Panc1 (cell line): ENCODE data around the gene MEP1A. TPM values are rescaled to one million over a fixed set of nuclear protein-coding genes. Genes with fewer than 3 reads are reported as not detected.

Experiments used
- ATAC-seq: fragments of 200-7000 bp; cut with Tn5 transposase; 2 replicates; pipeline ENCODE4 v1.9.1; 2020; ENCODE audit warnings: mild to moderate bottlenecking, moderate library complexity
- BruUV-seq: library from RNA; stranded (reverse); fragments of 400-500 nt; replicated peaks from 2 replicates; lab custom pipeline; 2021; lab: Mats Ljungman, UMichigan
- CTCF ChIA-PET: fragments of 300-600 bp; sonication (Branson Sonifier 250); formaldehyde crosslinking; loops from one replicate; lab custom pipeline; 2022; ENCODE audit warnings: antibody characterized with exemption; lab: Charles Lee
- POLR2A ChIA-PET: fragments of 300-600 bp; sonication (Branson Sonifier 250); formaldehyde crosslinking; loops from one replicate; lab custom pipeline; 2022; ENCODE audit warnings: antibody characterized with exemption; lab: Charles Lee
- DNase-seq: peaks from one replicate; pipeline ENCODE4 v3.0.0-alpha.2; 2010; ENCODE audit warnings: low read depth, low spot score
- H3K27ac ChIP-seq: 2 replicates; pipeline ENCODE4 v1.5.1; 2011; ENCODE audit warnings: mild to moderate bottlenecking, low read length, inconsistent platforms
- H3K27me3 ChIP-seq: fragments of 200-500 bp; sonication (Bioruptor generic); 2 replicates; pipeline ENCODE4 v1.6.0; 2014; ENCODE audit warnings: low read length, inconsistent platforms; ENCODE audit not compliant: control insufficient read depth, insufficient read depth
- H3K36me3 ChIP-seq: fragments of 200-500 bp; sonication (Bioruptor generic); 2 replicates; pipeline ENCODE4 v1.5.1; 2014; ENCODE audit warnings: inconsistent platforms, mild to moderate bottlenecking, low read length, moderate library complexity; ENCODE audit not compliant: control insufficient read depth, insufficient read depth
- H3K4me1 ChIP-seq: 2 replicates; pipeline ENCODE4 v1.5.1; 2011; ENCODE audit warnings: inconsistent platforms, mild to moderate bottlenecking, low read length, moderate library complexity; ENCODE audit not compliant: control insufficient read depth, insufficient read depth
- H3K4me3 ChIP-seq, 2 experiments: 2 replicates each; pipeline ENCODE4 v1.5.1; 2011 to 2012; ENCODE audit warnings: low read depth in 2 of 2, low read length in 2 of 2, mild to moderate bottlenecking in 2 of 2, inconsistent platforms in 1 of 2, moderate library complexity in 1 of 2
- H3K9me3 ChIP-seq: fragments of 200-500 bp; sonication (Bioruptor generic); 2 replicates; pipeline ENCODE4 v1.5.1; 2014; ENCODE audit warnings: low read depth, mild to moderate bottlenecking, inconsistent platforms, low read length, moderate library complexity; ENCODE audit not compliant: control insufficient read depth, insufficient read depth
- CTCF ChIP-seq: fragments of 450-650 bp; IDR thresholded peaks from 2 replicates; pipeline ENCODE4 v1.5.1; 2017; ENCODE audit warnings: mild to moderate bottlenecking
- POLR2AphosphoS5 ChIP-seq: IDR thresholded peaks from 2 replicates; pipeline ENCODE4 v1.6.1; 2012; ENCODE audit warnings: mild to moderate bottlenecking, low read depth, low read length, moderate library complexity
- SIN3A ChIP-seq: IDR thresholded peaks from 2 replicates; pipeline ENCODE4 v1.6.1; 2012; ENCODE audit warnings: low read depth, mild to moderate bottlenecking, low read length, moderate library complexity, borderline replicate concordance; ENCODE audit not compliant: insufficient read depth
- TCF7L2 ChIP-seq: IDR thresholded peaks from 2 replicates; pipeline ENCODE4 v1.6.1; 2011; ENCODE audit warnings: mild to moderate bottlenecking, low read depth, low read length, inconsistent platforms
- in situ Hi-C: cut with HindIII; loops from 2 replicates; pipeline ENCODE4 v1.10.0; 2016; ENCODE audit warnings: low sequenced_read_pairs, low pct_unique_long_range_greater_than_20kb
- intact Hi-C: fragments of 100-400 bp; cut with micrococcal nuclease; formaldehyde crosslinking; loops from one replicate; pipeline ENCODE4 v1.10.0; 2022; ENCODE audit not compliant: unreplicated experiment
- total RNA-seq: library from RNA; stranded (reverse); gene quantifications from one replicate; pipeline ENCODE4 v1.2.1, GENCODE V29; 2021; ENCODE audit not compliant: unreplicated experiment
- TF ChIP-seq, protein P1 (sequence below), 2 experiments: IDR thresholded peaks; 2 replicates each; pipeline ENCODE4 v1.6.1; 2011 to 2012; ENCODE audit warnings: low read depth in 2 of 2, control low read depth in 1 of 2, low read length in 1 of 2, mild to moderate bottlenecking in 1 of 2, moderate library complexity in 1 of 2; ENCODE audit not compliant: insufficient read depth in 1 of 2

The MEP1A gene
- total RNA-seq, 1 experiment from 2014 or later = not detected

DNA sequence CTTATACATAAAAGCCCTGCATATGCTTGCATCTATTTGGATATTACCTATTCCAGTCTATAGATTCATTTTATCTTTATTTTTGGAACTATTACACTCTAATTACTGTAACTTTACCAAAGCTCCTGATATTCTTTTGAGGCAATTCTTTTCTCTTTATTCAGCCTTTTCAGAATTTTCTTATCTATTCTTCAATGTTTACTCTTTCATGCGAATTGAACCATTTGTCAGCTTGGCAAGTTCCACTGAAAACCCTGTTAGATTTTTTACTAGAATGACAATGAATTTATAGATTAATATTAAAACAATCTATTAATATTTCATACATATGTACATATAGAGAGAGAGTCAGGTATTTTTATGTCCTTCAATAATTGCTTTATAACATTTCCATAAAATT, 554 bp upstream of the MEP1A start:
- intact Hi-C loops (no loop called here), in situ Hi-C loops (no loop called here)
- no peak overlapping the region for H3K27ac ChIP-seq
- H3K9me3 ChIP-seq = no peaks in the 10 kb centered on the region
- no peaks in the 10 kb centered on the region for H3K27me3 ChIP-seq
- ChIA-PET CTCF (no interaction called here), POLR2A (no interaction called here)
- ATAC-seq (no peak), DNase-seq (no peak)
- BruUV-seq = no TSS peak
- H3K4me1 ChIP-seq = no peaks in the 10 kb centered on the region
- no peak overlapping the region for H3K4me3 ChIP-seq
- H3K36me3 ChIP-seq = no peaks in the 10 kb centered on the region
- TF ChIP-seq TCF7L2 = no peak

- in situ Hi-C loops (no loop called here), intact Hi-C loops (no loop called here)
- Histone ChIP-seq H3K36me3 (no peaks in the 10 kb centered on the region), H3K27ac (no peak overlapping the region), H3K4me3 (no peak overlapping the region), H3K27me3 (no peaks in the 10 kb centered on the region), H3K4me1 (no peaks in the 10 kb centered on the region), H3K9me3 (no peaks in the 10 kb centered on the region)
- DNase-seq (no peak), ATAC-seq (no peak)
- TF ChIP-seq CTCF = no peak
- TF ChIP-seq, protein P1, sequence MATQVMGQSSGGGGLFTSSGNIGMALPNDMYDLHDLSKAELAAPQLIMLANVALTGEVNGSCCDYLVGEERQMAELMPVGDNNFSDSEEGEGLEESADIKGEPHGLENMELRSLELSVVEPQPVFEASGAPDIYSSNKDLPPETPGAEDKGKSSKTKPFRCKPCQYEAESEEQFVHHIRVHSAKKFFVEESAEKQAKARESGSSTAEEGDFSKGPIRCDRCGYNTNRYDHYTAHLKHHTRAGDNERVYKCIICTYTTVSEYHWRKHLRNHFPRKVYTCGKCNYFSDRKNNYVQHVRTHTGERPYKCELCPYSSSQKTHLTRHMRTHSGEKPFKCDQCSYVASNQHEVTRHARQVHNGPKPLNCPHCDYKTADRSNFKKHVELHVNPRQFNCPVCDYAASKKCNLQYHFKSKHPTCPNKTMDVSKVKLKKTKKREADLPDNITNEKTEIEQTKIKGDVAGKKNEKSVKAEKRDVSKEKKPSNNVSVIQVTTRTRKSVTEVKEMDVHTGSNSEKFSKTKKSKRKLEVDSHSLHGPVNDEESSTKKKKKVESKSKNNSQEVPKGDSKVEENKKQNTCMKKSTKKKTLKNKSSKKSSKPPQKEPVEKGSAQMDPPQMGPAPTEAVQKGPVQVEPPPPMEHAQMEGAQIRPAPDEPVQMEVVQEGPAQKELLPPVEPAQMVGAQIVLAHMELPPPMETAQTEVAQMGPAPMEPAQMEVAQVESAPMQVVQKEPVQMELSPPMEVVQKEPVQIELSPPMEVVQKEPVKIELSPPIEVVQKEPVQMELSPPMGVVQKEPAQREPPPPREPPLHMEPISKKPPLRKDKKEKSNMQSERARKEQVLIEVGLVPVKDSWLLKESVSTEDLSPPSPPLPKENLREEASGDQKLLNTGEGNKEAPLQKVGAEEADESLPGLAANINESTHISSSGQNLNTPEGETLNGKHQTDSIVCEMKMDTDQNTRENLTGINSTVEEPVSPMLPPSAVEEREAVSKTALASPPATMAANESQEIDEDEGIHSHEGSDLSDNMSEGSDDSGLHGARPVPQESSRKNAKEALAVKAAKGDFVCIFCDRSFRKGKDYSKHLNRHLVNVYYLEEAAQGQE (IDR thresholded peaks at IDR 0.05; ENCODE audit: insufficient read depth in 1 of 2, low read depth in 2 of 2, low read length in 1 of 2) = no peak
- no peak for TF ChIP-seq SIN3A
- TF ChIP-seq POLR2AphosphoS5 = no peak
- no peak for TF ChIP-seq TCF7L2
- ChIA-PET POLR2A (no interaction called here), CTCF (no interaction called here)
- BruUV-seq = no TSS peak
Measured at GRCh38 chr6:46794068-46794467, 879 bp downstream of the MEP1A start.

DNA sequence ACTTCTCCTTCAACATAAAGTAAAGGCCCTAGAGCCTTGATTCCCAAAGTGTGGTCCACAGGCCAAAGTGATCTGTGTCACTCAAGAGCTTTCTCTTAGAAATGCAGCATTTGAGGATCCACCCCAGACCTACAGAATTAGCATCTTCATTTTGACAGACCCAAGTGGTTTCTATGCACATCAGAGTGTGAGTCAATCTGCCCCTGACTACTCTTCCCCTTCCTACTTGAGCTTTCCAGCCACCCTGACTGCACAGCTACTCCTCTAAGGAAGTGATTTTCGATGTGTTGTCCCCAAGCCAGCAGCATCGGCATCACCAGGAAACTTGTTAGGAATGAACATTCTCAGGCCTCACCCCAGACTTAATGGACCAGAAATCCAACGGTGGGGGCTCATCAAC, 2.6 kb downstream of the MEP1A start:
- Histone ChIP-seq H3K4me3 (no peak overlapping the region), H3K4me1 (no peaks in the 10 kb centered on the region), H3K27me3 (no peaks in the 10 kb centered on the region), H3K27ac (no peak overlapping the region), H3K9me3 (no peaks in the 10 kb centered on the region), H3K36me3 (no peaks in the 10 kb centered on the region)
- DNase-seq = no peak
- intact Hi-C loops = no loop called here
- no TSS peak for BruUV-seq
- POLR2A ChIA-PET = no interaction called here
- CTCF ChIA-PET = no interaction called here
- no peak for ATAC-seq
- in situ Hi-C loops = no loop called here
- TF ChIP-seq TCF7L2 (no peak), CTCF (no peak), SIN3A (no peak), POLR2AphosphoS5 (no peak)
- TF ChIP-seq, protein P1 (IDR thresholded peaks at IDR 0.05; ENCODE audit: insufficient read depth in 1 of 2, low read depth in 2 of 2, low read length in 1 of 2) = no peak
